ENCODE results near the gene AQP10. TPM values are rescaled to one million over a fixed set of nuclear protein-coding genes. Genes with fewer than 3 reads are reported as not detected.

The AQP10 gene
- total and polyA plus RNA-seq, 9 of the 15 experiments (the other 6 are each of a cell fraction or from before 2014, with no cell fraction given), result 0.37 to 9.7 (median 1.9) TPM

DNA sequence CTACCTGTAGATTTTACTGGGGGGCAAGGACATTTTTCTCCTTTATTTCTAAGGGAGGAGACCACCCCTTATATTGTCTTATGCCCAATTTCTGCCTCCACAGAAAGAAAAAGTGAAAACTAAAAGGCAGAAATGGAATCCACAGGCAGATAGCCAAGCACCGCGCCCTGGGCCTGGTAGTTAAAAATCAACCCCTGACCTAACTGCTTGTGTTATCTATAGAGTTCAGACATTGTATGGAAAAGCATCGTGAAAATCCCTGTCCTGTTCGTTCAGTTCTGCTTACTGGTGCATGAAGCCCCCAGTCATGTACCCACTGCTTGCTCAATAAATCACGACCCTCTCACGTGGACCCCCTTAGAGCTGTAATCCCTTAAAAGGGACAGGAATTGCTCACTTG lies 50.5 kb downstream of the AQP10 start (continued):
- TF ChIP-seq SAFB2 (IDR thresholded peaks at IDR 0.05; ENCODE audit: borderline replicate concordance, low read depth, low read length, severe bottlenecking) (no peak), TCF7 (IDR thresholded peaks at IDR 0.05; ENCODE audit: borderline replicate concordance) (no peak), C11orf30 (IDR thresholded peaks at IDR 0.05; ENCODE audit: low read depth) (no peak), ZNF3 (CRISPR knock-in tag; IDR thresholded peaks at IDR 0.05) (no peak), E2F6 (IDR thresholded peaks at IDR 0.05; ENCODE audit: borderline replicate concordance in 1 of 2, extremely low read depth in 1 of 2, insufficient read depth in 1 of 2, insufficient read length in 1 of 2, low read depth in 1 of 2, low read length in 1 of 2, poor library complexity in 1 of 2, severe bottlenecking in 1 of 2) (no peak), L3MBTL2 (IDR thresholded peaks at IDR 0.05) (no peak), NR2C2 (CRISPR knock-in tag; IDR thresholded peaks at IDR 0.05) (no peak), NR2C2 (tag; IDR thresholded peaks at IDR 0.05) (peak; percentile 43; the same call in 1 of the 2 replicates), ZFX (CRISPR knock-in tag; IDR thresholded peaks at IDR 0.05) (peak; percentile 35; the same call in 1 of the 2 replicates), RFX7 (CRISPR knock-in tag; IDR thresholded peaks at IDR 0.05) (no peak), THAP7 (CRISPR knock-in tag; IDR thresholded peaks at IDR 0.05) (no peak)
- TF ChIP-seq, protein P1, sequence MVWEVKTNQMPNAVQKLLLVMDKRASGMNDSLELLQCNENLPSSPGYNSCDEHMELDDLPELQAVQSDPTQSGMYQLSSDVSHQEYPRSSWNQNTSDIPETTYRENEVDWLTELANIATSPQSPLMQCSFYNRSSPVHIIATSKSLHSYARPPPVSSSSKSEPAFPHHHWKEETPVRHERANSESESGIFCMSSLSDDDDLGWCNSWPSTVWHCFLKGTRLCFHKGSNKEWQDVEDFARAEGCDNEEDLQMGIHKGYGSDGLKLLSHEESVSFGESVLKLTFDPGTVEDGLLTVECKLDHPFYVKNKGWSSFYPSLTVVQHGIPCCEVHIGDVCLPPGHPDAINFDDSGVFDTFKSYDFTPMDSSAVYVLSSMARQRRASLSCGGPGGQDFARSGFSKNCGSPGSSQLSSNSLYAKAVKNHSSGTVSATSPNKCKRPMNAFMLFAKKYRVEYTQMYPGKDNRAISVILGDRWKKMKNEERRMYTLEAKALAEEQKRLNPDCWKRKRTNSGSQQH (CRISPR knock-in tag; IDR thresholded peaks at IDR 0.05), result no peak
